Colonic mucosa (tissue), 4 donors: ENCODE measurements around the gene CHRNA10. TPM values are rescaled to one million over a fixed set of nuclear protein-coding genes. Genes with fewer than 3 reads are reported as not detected.
"Not testable (repeated sequence)": the region's sequence is repeated elsewhere in the genome, so short reads cannot be mapped to it uniquely, and the experiment has no call there.

Source experiments
- DNase-seq: peaks from one replicate; pipeline ENCODE4 v3.0.0-alpha.2; 2020
- H3K27ac ChIP-seq: fragments of 200-600 bp; one replicate; pipeline ENCODE4 v1.8.0; 2021
- H3K27me3 ChIP-seq: fragments of 200-600 bp; one replicate; pipeline ENCODE4 v1.8.0; 2021
- H3K36me3 ChIP-seq: fragments of 200-600 bp; one replicate; pipeline ENCODE4 v1.8.0; 2021
- H3K4me1 ChIP-seq: fragments of 200-600 bp; one replicate; pipeline ENCODE4 v1.8.0; 2021; ENCODE audit warnings: mild to moderate bottlenecking
- H3K4me3 ChIP-seq: fragments of 200-600 bp; one replicate; pipeline ENCODE4 v1.8.0; 2021
- H3K9ac ChIP-seq, 2 donors: one replicate each; pipeline ENCODE4 v1.7.0; 2013; ENCODE audit warnings: control low read depth in 2 of 2, low read depth in 2 of 2, low read length in 2 of 2
- H3K9me3 ChIP-seq: fragments of 200-600 bp; one replicate; pipeline ENCODE4 v1.8.0; 2021
- CTCF ChIP-seq: fragments of 200-600 bp; IDR thresholded peaks from one replicate; pipeline ENCODE4 v1.8.0; 2022; ENCODE audit warnings: antibody characterized with exemption, mild to moderate bottlenecking
- intact Hi-C: fragments of 100-400 bp; cut with DNase I; formaldehyde crosslinking; loops from one replicate; pipeline ENCODE4 v1.14.1; 2022
- total RNA-seq, 2 donors: library from RNA; stranded (reverse); fragmentation: NEBNext Ultra II Directional in 1 of 2; extraction: Animal tissue kit (Norgen Biotek cat#: 25700) in 1 of 2; gene quantifications; one replicate each; pipeline ENCODE4 v1.2.1, GENCODE V29; 2021
- donor health status: healthy.
- donor health status: DM: no; HTN: no; CAD: no.
- donor health status: DM: no; HTN: no; CAD: no.

CHRNA10 gene
- total RNA-seq, 2 donors from 2014 or later: 1.4 to 2.4 TPM

DNA sequence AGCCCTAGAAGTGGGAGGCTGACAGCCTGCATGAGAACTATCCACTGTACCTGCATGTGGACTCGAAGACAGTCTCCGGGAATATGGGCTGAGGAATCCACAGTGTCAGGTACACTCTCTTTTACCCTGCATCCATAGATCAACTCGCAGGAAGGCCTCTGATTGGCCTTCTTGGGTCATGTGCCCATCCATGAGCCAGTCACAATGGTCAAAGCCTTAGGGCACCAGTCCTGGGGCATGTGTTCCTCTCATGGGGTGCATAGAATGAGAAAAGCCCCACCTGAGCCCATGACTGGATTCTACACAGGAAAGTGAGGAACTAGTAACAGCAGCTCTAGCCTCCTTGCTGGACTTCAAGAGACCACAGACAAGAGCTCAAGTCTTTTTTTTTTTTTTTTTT is 15.6 kb downstream of the CHRNA10 start:
- Histone ChIP-seq H3K9me3 (no peaks in the 10 kb centered on the region), H3K36me3 (no peaks in the 10 kb centered on the region), H3K4me1 (no peaks in the 10 kb centered on the region), H3K27me3 (no peaks in the 10 kb centered on the region), H3K4me3 (no peak overlapping the region), H3K9ac (no peak overlapping the region), H3K27ac (no peak overlapping the region)
- DNase-seq: no peak
- no peak for TF ChIP-seq CTCF
- intact Hi-C loops: no loop called here

- H3K4me3 ChIP-seq, intact Hi-C loops: not testable (repeated sequence)
Observed at GRCh38 chr11:3652514-3652913, 18.7 kb downstream of the CHRNA10 start.

DNA sequence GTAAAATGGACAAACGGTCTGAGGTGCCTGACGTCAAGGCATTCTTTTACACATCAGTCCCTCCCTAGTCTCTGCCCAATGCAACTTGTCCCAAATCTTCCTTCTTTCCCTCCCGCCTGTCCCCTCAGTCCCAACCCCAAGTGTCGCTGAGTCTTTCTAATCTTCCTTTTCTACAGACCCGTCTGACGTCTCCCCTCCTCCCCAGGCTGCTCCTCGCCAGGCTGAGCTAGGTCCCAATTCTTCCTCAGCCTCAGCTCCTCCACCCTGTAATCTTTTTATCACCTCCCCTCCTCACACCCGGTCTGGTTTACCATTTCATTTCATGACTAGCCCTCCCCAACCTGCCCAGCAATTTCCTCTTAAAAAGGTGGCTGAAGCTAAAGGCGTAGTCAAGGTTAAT is 21.8 kb downstream of the CHRNA10 start:
- intact Hi-C loops, H3K27ac ChIP-seq, H3K9ac ChIP-seq, DNase-seq, H3K4me3 ChIP-seq, H3K36me3 ChIP-seq, H3K9me3 ChIP-seq, H3K4me1 ChIP-seq, H3K27me3 ChIP-seq: not testable (repeated sequence)

More at GRCh38 chr11:3652514-3652913, 18.7 kb downstream of the CHRNA10 start:
- not testable (repeated sequence) for H3K27me3 ChIP-seq, H3K9ac ChIP-seq, H3K36me3 ChIP-seq, H3K4me1 ChIP-seq, H3K27ac ChIP-seq, DNase-seq, H3K9me3 ChIP-seq

- H3K27ac ChIP-seq, H3K27me3 ChIP-seq, H3K4me1 ChIP-seq, H3K9me3 ChIP-seq, H3K36me3 ChIP-seq, H3K4me3 ChIP-seq, DNase-seq, intact Hi-C loops, H3K9ac ChIP-seq: not testable (repeated sequence)
Observed at GRCh38 chr11:3648843-3649242, 22.3 kb downstream of the CHRNA10 start.

- Histone ChIP-seq H3K4me3 (no peak overlapping the region), H3K9ac (no peak overlapping the region), H3K27ac (no peak overlapping the region), H3K9me3 (no peaks in the 10 kb centered on the region), H3K36me3 (no peaks in the 10 kb centered on the region), H3K4me1 (no peaks in the 10 kb centered on the region), H3K27me3 (peaks cover 16% of the 10 kb centered on the region)
- intact Hi-C loops: no loop called here
- no peak for TF ChIP-seq CTCF
- no peak for DNase-seq
Observed at GRCh38 chr11:3645552-3645951, 25.6 kb downstream of the CHRNA10 start.

GRCh38 chr11:3644817-3645235 is 26.4 kb downstream of the CHRNA10 start, which contains the start of gene ART1:
Gene ART1 (plus strand): TSS chr11:3645128. CDS start chr11:3659214, 14,086 bp downstream.
- Histone ChIP-seq H3K9me3 (no peaks in the 10 kb centered on the region), H3K4me1 (no peaks in the 10 kb centered on the region), H3K36me3 (no peaks in the 10 kb centered on the region), H3K27me3 (peaks cover 16% of the 10 kb centered on the region), H3K4me3 (no peak within 1 kb of the TSS), H3K9ac (no peak within 1 kb of the TSS), H3K27ac (no peak within 1 kb of the TSS)
- intact Hi-C loops: no loop called here
- TF ChIP-seq CTCF: no peak
- DNase-seq: no peak

- not testable (repeated sequence) for H3K9ac ChIP-seq
Observed at GRCh38 chr11:3643102-3643546, 28.1 kb downstream of the CHRNA10 start.

More at GRCh38 chr11:3643102-3643546, 28.1 kb downstream of the CHRNA10 start:
- H3K27ac ChIP-seq, H3K9me3 ChIP-seq, intact Hi-C loops, H3K36me3 ChIP-seq, H3K4me3 ChIP-seq, DNase-seq, H3K4me1 ChIP-seq: not testable (repeated sequence)
- peaks cover 16% of the 10 kb centered on the region for H3K27me3 ChIP-seq
